HUES48 (cell line): ENCODE data around the gene AGAP1.

ENCODE experiments used
- H3K27ac ChIP-seq: one replicate; pipeline ENCODE4 v1.7.0; 2013; ENCODE audit warnings: low read depth, low read length, inconsistent platforms
- H3K27me3 ChIP-seq: 2 replicates; pipeline ENCODE4 v1.6.1; 2013; ENCODE audit warnings: mild to moderate bottlenecking, low read length; ENCODE audit not compliant: control insufficient read depth, insufficient read depth
- H3K36me3 ChIP-seq: 2 replicates; pipeline ENCODE4 v1.6.1; 2013; ENCODE audit warnings: low read length; ENCODE audit not compliant: control insufficient read depth, insufficient read depth
- H3K4me1 ChIP-seq: 2 replicates; pipeline ENCODE4 v1.6.1; 2013; ENCODE audit warnings: mild to moderate bottlenecking, low read length; ENCODE audit not compliant: control insufficient read depth, insufficient read depth
- H3K4me3 ChIP-seq: 2 replicates; pipeline ENCODE4 v1.5.1; 2013; ENCODE audit warnings: mild to moderate bottlenecking, low read depth, low read length
- H3K9ac ChIP-seq: 2 replicates; pipeline ENCODE4 v1.6.1; 2013; ENCODE audit warnings: mild to moderate bottlenecking, low read depth, low read length, moderate library complexity
- H3K9me3 ChIP-seq: 2 replicates; pipeline ENCODE4 v1.6.1; 2013; ENCODE audit warnings: low read length; ENCODE audit not compliant: control insufficient read depth, insufficient read depth

Gene AGAP1

GRCh38 chr2:235569837-235570236, 76.0 kb downstream of the AGAP1 start:
- H3K4me3 ChIP-seq = no peak overlapping the region
- no peaks in the 10 kb centered on the region for H3K27me3 ChIP-seq
- H3K27ac ChIP-seq = no peak overlapping the region
- H3K4me1 ChIP-seq = peaks cover 30% of the 10 kb centered on the region
- no peaks in the 10 kb centered on the region for H3K9me3 ChIP-seq
- no peaks in the 10 kb centered on the region for H3K36me3 ChIP-seq
- H3K9ac ChIP-seq = no peak overlapping the region

GRCh38 chr2:235570256-235570655, 76.4 kb downstream of the AGAP1 start:
- Histone ChIP-seq H3K36me3 (no peaks in the 10 kb centered on the region), H3K27me3 (no peaks in the 10 kb centered on the region), H3K9ac (no peak overlapping the region), H3K4me3 (no peak overlapping the region), H3K27ac (peak overlapping the region; percentile 7), H3K4me1 (peaks cover 32% of the 10 kb centered on the region), H3K9me3 (no peaks in the 10 kb centered on the region)

GRCh38 chr2:235570966-235571692, 77.3 kb downstream of the AGAP1 start:
- H3K4me1 ChIP-seq = peaks cover 41% of the 10 kb centered on the region
- H3K9ac ChIP-seq = no peak overlapping the region
- H3K27me3 ChIP-seq = no peaks in the 10 kb centered on the region
- H3K9me3 ChIP-seq = no peaks in the 10 kb centered on the region
- H3K36me3 ChIP-seq = no peaks in the 10 kb centered on the region
- H3K27ac ChIP-seq = no peak overlapping the region
- H3K4me3 ChIP-seq = no peak overlapping the region

DNA sequence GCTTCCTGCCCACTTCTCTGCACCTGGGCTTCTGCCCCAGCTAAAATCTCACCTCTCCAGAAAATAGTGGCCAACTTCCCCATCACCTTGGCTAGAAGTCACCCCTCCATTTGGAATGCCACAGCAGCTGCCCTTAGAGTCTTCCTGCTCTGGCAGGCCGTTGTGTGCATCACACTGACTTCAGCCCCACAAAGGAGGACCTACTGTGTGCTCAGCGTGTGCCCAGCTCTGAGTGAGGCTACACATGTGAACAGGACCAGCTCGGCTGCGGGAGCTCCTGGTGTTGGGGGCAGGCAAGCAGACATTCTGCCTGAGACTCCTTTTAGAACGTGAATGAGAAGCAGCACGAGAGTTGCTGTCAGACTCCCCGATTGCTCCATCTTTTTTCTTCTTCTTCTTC, 78.7 kb downstream of the AGAP1 start:
- no peaks in the 10 kb centered on the region for H3K9me3 ChIP-seq
- no peaks in the 10 kb centered on the region for H3K27me3 ChIP-seq
- H3K4me3 ChIP-seq = no peak overlapping the region
- no peak overlapping the region for H3K27ac ChIP-seq
- H3K4me1 ChIP-seq = peaks cover 55% of the 10 kb centered on the region
- no peak overlapping the region for H3K9ac ChIP-seq
- no peaks in the 10 kb centered on the region for H3K36me3 ChIP-seq

- no peaks in the 10 kb centered on the region for H3K27me3 ChIP-seq
- H3K4me3 ChIP-seq = no peak overlapping the region
- peaks cover 61% of the 10 kb centered on the region for H3K4me1 ChIP-seq
- no peak overlapping the region for H3K9ac ChIP-seq
- H3K9me3 ChIP-seq = no peaks in the 10 kb centered on the region
- H3K36me3 ChIP-seq = no peaks in the 10 kb centered on the region
- H3K27ac ChIP-seq = no peak overlapping the region
Observed at GRCh38 chr2:235573331-235574221, 79.7 kb downstream of the AGAP1 start.

DNA sequence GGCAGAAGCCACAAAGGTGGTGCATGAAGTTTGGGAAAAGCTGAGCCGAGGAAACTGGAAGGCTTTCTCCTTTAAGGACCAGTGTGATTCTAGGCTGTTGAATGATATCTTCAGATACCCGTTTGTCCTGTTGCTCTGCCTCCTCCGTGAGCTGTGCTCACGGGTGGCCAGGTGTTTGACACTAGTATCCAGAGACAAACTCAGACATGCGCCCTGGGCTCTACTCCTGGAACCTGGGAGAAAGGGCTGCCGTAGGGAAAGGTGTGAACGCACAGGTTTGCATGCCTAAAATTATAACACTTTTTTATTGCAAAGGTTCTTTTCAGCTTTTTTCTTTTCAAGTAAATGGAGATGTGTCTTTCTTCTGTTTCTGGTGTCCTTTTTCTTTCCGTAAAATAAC, 81.6 kb downstream of the AGAP1 start:
- no peak overlapping the region for H3K4me3 ChIP-seq
- H3K4me1 ChIP-seq = peaks cover 63% of the 10 kb centered on the region

DNA sequence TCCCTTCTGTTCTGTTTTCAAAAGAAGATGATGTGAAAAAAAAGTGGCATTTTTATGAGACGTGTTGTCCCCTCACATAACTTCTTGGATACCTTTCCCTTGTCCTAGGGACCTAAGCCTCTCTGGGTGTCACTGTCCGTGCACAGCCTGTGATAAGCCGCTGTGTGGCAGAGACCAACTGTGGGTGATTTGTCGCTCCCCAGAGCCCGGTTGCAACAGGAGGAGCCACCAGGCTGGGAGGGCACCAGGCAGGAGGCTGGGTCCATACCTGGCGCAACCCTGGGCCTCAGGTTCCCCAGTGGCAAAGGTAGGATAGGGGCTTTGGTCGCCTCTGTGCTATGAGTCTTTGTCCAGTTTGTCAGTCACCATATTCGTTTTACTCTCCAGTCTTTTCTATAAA, 82.1 kb downstream of the AGAP1 start:
- Histone ChIP-seq H3K4me3 (no peak overlapping the region), H3K27ac (no peak overlapping the region), H3K36me3 (no peaks in the 10 kb centered on the region), H3K9me3 (no peaks in the 10 kb centered on the region), H3K9ac (no peak overlapping the region), H3K4me1 (peaks cover 64% of the 10 kb centered on the region), H3K27me3 (no peaks in the 10 kb centered on the region)

More for the DNA sequence above, 81.6 kb downstream of the AGAP1 start:
- no peak overlapping the region for H3K27ac ChIP-seq
- no peaks in the 10 kb centered on the region for H3K9me3 ChIP-seq
- no peaks in the 10 kb centered on the region for H3K36me3 ChIP-seq
- H3K9ac ChIP-seq = no peak overlapping the region
- H3K27me3 ChIP-seq = no peaks in the 10 kb centered on the region

- Histone ChIP-seq H3K4me1 (peaks cover 64% of the 10 kb centered on the region), H3K9me3 (no peaks in the 10 kb centered on the region), H3K36me3 (no peaks in the 10 kb centered on the region), H3K27me3 (no peaks in the 10 kb centered on the region), H3K27ac (no peak overlapping the region), H3K9ac (no peak overlapping the region), H3K4me3 (no peak overlapping the region)
Observed at GRCh38 chr2:235576337-235576910, 82.6 kb downstream of the AGAP1 start.

- Histone ChIP-seq H3K4me1 (peaks cover 58% of the 10 kb centered on the region), H3K36me3 (no peaks in the 10 kb centered on the region), H3K27me3 (no peaks in the 10 kb centered on the region), H3K9me3 (no peaks in the 10 kb centered on the region), H3K9ac (no peak overlapping the region; the same call in 1 of the 2 replicates), H3K27ac (peak overlapping the region; percentile 42), H3K4me3 (no peak overlapping the region)
Observed at GRCh38 chr2:235577404-235578330, 83.8 kb downstream of the AGAP1 start.

DNA sequence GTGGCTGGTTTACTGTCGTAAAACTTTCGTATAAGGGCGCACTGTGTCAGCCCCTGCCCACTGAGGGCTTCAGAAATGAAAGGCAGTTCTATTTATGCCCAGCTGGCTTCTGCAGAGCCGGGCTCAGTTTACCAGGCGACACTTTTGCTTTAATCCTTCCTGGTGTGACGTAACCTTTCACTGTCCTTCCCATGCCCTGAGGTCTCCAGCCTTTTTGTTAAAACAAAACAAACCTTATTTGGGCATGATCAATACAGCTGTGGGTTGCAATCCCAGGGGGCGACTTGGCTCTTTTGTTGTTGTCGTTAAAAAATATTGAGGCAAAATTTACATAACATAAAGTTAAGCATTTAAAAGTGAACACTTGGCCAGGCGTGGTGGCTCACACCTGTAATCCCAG, 85.3 kb downstream of the AGAP1 start:
- H3K9me3 ChIP-seq = no peaks in the 10 kb centered on the region
- H3K4me3 ChIP-seq = no peak overlapping the region
- peak overlapping the region; percentile 79 for H3K27ac ChIP-seq
- H3K4me1 ChIP-seq = peaks cover 55% of the 10 kb centered on the region
- H3K27me3 ChIP-seq = no peaks in the 10 kb centered on the region
- no peaks in the 10 kb centered on the region for H3K36me3 ChIP-seq
- H3K9ac ChIP-seq = no peak overlapping the region
